Right lobe of liver (tissue), 6 donors: ENCODE results near the gene NUDT1. TPM values are rescaled to one million over a fixed set of nuclear protein-coding genes. Genes with fewer than 3 reads are reported as not detected.

Experiments
- ATAC-seq, 4 donors: fragments of 200-7000 bp; cut with Tn5 transposase; one replicate each; pipeline ENCODE4 v1.9.1; 2020; ENCODE audit warnings: mild to moderate bottlenecking in 4 of 4, moderate library complexity in 4 of 4
- DNase-seq, 3 donors: peaks; one replicate each; pipeline ENCODE4 v3.0.0-alpha.2; 2020
- H3K27ac ChIP-seq, 3 donors: fragments of 200-600 bp; one replicate each; pipeline ENCODE4 v1.8.0; 2022
- H3K27me3 ChIP-seq, 2 donors: fragments of 200-600 bp; one replicate each; pipeline ENCODE4 v1.8.0; 2022
- H3K36me3 ChIP-seq, 4 donors: fragments of 200-600 bp; sonication (generic) in 1 of 4; one replicate each; pipeline versions ENCODE4 v1.5.1 to v1.8.0; 2017 to 2022; ENCODE audit warnings: control low read depth in 1 of 4
- H3K4me1 ChIP-seq, 4 donors: fragments of 200-600 bp; sonication (generic) in 1 of 4; one replicate each; pipeline versions ENCODE4 v1.5.1 to v1.8.0; 2017 to 2022; ENCODE audit warnings: control low read depth in 1 of 4
- H3K4me3 ChIP-seq, 3 donors: fragments of 200-600 bp; one replicate each; pipeline ENCODE4 v1.8.0; 2022
- H3K9me3 ChIP-seq, 4 donors: fragments of 200-600 bp; sonication (generic) in 1 of 4; one replicate each; pipeline versions ENCODE4 v1.5.1 to v1.8.0; 2017 to 2022; ENCODE audit warnings: control low read depth in 1 of 4
- POLR2A ChIP-seq: fragments of 450-650 bp; IDR thresholded peaks from one replicate; pipeline ENCODE4 v1.6.1; 2017; ENCODE audit warnings: antibody characterized with exemption, mild to moderate bottlenecking
- WGBS: methylation state at CpG from one replicate; pipeline ENCODE4 v1.1.6; 2018; ENCODE audit warnings: low coverage, low lambda C conversion rate; ENCODE audit not compliant: insufficient coverage; ENCODE audit errors: missing lambda C conversion rate; 5-methylcytosine and 5-hydroxymethylcytosine counted together
- intact Hi-C, 2 donors: fragments of 100-400 bp; cut with DNase I; formaldehyde crosslinking; loops; one replicate each; pipeline versions ENCODE4 v1.11.2 to v1.14.1; 2022
- total RNA-seq, 6 experiments: library from RNA; depleted of rRNA in 2 of 6; stranded (reverse); fragments of >200 nt in 2 of 6; fragmentation: NEBNext Ultra II Directional in 3 of 6; extraction: Animal tissue kit (Norgen Biotek cat#: 25700) in 3 of 6; gene quantifications; one replicate each; pipeline versions ENCODE4 v1.1.0 to v1.2.4, GENCODE V29; 2016 to 2023
- TF ChIP-seq, protein P1 (sequence below), 4 donors: fragments of 200-600 bp in 3 of 4; fragments of 450-650 bp in 1 of 4; IDR thresholded peaks; one replicate each; pipeline versions ENCODE4 v1.5.1 to v1.8.0; 2016 to 2022; ENCODE audit warnings: antibody characterized with exemption in 4 of 4, mild to moderate bottlenecking in 2 of 4
- donor health status: DM: no; HTN: yes; CAD: no.
- donor health status: DM: no; HTN: no; CAD: no.
- donor health status: DM: no; HTN: no; CAD: no.
- donor health status: DM: no; HTN: yes; CAD: no.
- donor health status: DM: no; HTN: yes; CAD: no.

The NUDT1 gene
- total RNA-seq, 6 experiments from 2014 or later: 1.6 to 4.1 (median 2.3) TPM

DNA sequence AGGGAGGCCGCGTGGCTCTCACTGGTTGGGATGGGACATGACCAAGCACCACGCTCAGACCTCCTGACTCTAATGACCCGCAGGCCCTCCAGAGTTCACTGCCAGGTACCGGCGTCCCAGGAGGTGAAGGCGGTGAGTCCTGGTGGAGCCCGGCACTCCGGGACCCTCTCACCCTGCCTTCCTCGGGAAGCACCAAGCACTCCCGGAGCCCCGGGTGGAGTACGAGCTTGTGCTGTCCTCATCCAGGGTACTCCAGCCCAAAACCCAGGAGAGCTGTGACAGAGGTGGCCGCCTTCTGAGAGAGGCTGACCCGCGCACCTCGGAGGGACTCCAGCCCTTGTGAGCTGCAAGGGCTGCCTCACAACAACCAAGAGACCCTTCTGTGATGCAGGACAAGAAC is 18.7 kb upstream of the NUDT1 start:
- Histone ChIP-seq H3K9me3 (no peaks in the 10 kb centered on the region), H3K27me3 (no peaks in the 10 kb centered on the region), H3K4me1 (no peaks in the 10 kb centered on the region), H3K27ac (no peak overlapping the region), H3K4me3 (no peak overlapping the region), H3K36me3 (peaks cover 0 to 12% (median 0%) of the 10 kb centered on the region in 4 donors)
- ATAC-seq (no peak), DNase-seq (no peak)
- no CpG with 5 or more reads among the region's 17 CpGs for WGBS
- intact Hi-C loops: no loop called here
- TF ChIP-seq, protein P1, sequence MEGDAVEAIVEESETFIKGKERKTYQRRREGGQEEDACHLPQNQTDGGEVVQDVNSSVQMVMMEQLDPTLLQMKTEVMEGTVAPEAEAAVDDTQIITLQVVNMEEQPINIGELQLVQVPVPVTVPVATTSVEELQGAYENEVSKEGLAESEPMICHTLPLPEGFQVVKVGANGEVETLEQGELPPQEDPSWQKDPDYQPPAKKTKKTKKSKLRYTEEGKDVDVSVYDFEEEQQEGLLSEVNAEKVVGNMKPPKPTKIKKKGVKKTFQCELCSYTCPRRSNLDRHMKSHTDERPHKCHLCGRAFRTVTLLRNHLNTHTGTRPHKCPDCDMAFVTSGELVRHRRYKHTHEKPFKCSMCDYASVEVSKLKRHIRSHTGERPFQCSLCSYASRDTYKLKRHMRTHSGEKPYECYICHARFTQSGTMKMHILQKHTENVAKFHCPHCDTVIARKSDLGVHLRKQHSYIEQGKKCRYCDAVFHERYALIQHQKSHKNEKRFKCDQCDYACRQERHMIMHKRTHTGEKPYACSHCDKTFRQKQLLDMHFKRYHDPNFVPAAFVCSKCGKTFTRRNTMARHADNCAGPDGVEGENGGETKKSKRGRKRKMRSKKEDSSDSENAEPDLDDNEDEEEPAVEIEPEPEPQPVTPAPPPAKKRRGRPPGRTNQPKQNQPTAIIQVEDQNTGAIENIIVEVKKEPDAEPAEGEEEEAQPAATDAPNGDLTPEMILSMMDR (IDR thresholded peaks at IDR 0.05): no peak
- no peak for TF ChIP-seq POLR2A

DNA sequence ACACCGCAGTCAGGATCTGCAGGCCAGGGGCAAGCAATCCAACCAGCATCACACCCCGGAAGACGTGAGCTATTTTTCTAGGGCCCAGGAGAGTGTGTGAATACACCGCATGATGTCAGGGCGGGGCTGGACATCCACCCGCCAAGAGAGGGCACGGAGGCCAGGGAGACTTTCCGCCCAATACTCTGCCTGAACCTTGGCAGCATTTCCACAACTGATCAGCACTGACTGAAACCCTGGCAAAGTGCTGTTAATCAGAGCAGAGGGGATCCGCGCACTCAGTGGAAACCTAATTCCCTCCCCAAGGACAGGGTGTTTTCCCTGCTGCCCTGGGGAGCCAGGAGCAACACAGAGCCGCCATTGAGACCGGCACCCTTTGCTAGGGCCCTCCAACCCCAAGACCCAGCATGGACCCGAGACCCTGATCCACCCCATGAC is 17.5 kb upstream of the NUDT1 start:
- no peaks in the 10 kb centered on the region for H3K27me3 ChIP-seq
- peaks cover 0 to 16% (median 0%) of the 10 kb centered on the region in 4 donors for H3K36me3 ChIP-seq
- no CpG with 5 or more reads among the region's 13 CpGs for WGBS
- no peak overlapping the region for H3K27ac ChIP-seq
- DNase-seq: no peak
- no peak for ATAC-seq
- intact Hi-C loops: no loop called here
- no peaks in the 10 kb centered on the region for H3K9me3 ChIP-seq
- TF ChIP-seq POLR2A: no peak
- TF ChIP-seq, protein P1 (IDR thresholded peaks at IDR 0.05): no peak
- no peaks in the 10 kb centered on the region for H3K4me1 ChIP-seq
- H3K4me3 ChIP-seq: no peak overlapping the region

DNA sequence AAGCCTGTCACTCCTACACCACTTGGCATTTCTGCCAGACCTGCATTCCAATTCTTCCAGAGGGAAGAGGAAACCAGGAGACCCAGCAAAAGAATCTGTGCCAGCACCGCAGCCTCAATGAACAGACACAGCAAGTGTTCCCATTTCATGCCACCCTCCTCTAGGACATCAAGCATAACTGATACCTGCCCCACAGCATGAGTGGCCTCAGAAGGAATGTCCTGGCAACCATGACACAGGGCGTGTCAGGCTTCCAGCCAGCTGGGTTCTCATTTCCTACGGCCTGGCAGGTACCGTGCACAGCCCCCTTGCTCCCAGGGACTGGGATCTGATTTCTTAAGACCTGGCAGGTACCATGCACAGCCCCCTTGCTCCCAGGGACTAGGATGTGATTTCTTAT is 17.1 kb upstream of the NUDT1 start:
- TF ChIP-seq, protein P1 (IDR thresholded peaks at IDR 0.05): no peak
- no peak for TF ChIP-seq POLR2A
- Histone ChIP-seq H3K27me3 (no peaks in the 10 kb centered on the region), H3K27ac (no peak overlapping the region), H3K4me3 (no peak overlapping the region), H3K36me3 (peaks cover 0 to 17% (median 0%) of the 10 kb centered on the region in 4 donors), H3K9me3 (no peaks in the 10 kb centered on the region), H3K4me1 (no peaks in the 10 kb centered on the region)
- intact Hi-C loops: no loop called here
- ATAC-seq (no peak), DNase-seq (no peak)
- WGBS: 80% methylated on average over 1 of the region's 4 CpGs

DNA sequence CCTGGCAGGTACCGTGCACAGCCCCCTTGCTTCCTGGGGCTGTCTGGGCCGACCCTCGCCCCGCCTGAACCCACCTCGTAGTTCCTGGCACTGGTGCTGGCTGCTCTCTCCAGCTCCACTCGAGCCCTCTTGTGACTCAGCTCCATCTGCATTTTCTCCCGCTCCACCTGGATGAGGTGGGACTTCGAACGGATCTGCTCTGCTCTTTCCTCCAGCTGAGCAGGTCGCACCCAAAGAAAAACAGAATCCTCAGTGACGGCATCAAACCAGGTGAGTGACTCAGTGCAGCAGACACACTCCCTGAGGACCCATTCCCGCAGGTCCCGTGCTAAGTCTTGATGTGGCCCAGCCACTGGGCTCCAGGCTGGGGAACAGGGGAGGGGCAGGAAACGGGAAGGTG is 16.7 kb upstream of the NUDT1 start:
- Histone ChIP-seq H3K9me3 (no peaks in the 10 kb centered on the region), H3K27me3 (no peaks in the 10 kb centered on the region), H3K4me3 (no peak overlapping the region), H3K36me3 (peaks cover 0 to 20% (median 0%) of the 10 kb centered on the region in 4 donors), H3K27ac (no peak overlapping the region), H3K4me1 (no peaks in the 10 kb centered on the region)
- TF ChIP-seq, protein P1 (IDR thresholded peaks at IDR 0.05): no peak
- no peak for TF ChIP-seq POLR2A
- intact Hi-C loops: no loop called here
- WGBS: 86% methylated on average over 8 of the region's 14 CpGs
- no peak for DNase-seq
- ATAC-seq: no peak

DNA sequence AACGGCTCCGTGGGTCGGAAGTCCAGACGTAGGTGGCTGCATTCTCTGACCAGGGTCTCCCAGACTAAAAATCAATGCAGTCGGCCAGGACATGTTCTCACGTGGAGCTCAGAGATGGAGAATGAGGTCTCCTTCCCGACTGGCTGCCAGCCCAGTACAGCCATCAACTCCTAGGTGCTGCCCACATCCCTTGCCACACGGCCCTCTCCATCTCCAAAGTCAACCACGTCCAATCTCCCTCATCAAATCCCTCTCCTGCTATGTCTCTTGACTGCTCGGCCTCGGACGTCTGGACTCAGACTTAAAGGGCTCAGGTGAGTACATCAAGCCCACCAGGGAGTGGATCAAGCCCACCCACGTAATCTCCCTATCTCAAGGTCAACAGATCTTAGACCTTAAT is 16.2 kb upstream of the NUDT1 start:
- 92% methylated on average over 5 of the region's 13 CpGs for WGBS
- Histone ChIP-seq H3K36me3 (peaks cover 0 to 20% (median 0%) of the 10 kb centered on the region in 4 donors), H3K9me3 (no peaks in the 10 kb centered on the region), H3K4me1 (no peaks in the 10 kb centered on the region), H3K27ac (no peak overlapping the region), H3K27me3 (no peaks in the 10 kb centered on the region), H3K4me3 (no peak overlapping the region)
- no peak for DNase-seq
- no peak for ATAC-seq
- intact Hi-C loops: no loop called here
- no peak for TF ChIP-seq POLR2A
- TF ChIP-seq, protein P1 (IDR thresholded peaks at IDR 0.05): no peak
